ENCODE data around the gene KRT7.

Gene KRT7

GRCh38 chr12:52212701-52213563 is 20.1 kb upstream of the KRT7 start:
- DNase-seq = no peak
- no peak for TF ChIP-seq POLR2A (IDR thresholded peaks at IDR 0.05; ENCODE audit: low read length)
- TF ChIP-seq GATA1 (IDR thresholded peaks at IDR 0.05; ENCODE audit: low read depth, low read length) = no peak

GRCh38 chr12:52213564-52214420 is 19.3 kb upstream of the KRT7 start:
- peak; percentile 36 to 53 for DNase-seq

GRCh38 chr12:52214421-52214802 is 18.6 kb upstream of the KRT7 start:
- TF ChIP-seq GATA1 (IDR thresholded peaks at IDR 0.05; ENCODE audit: low read depth, low read length) = no peak
- TF ChIP-seq POLR2A (IDR thresholded peaks at IDR 0.05; ENCODE audit: low read length) = no peak
- no peak for DNase-seq

More at GRCh38 chr12:52213564-52214420, 19.3 kb upstream of the KRT7 start:
- TF ChIP-seq GATA1 (IDR thresholded peaks at IDR 0.05; ENCODE audit: low read depth, low read length) (no peak), POLR2A (IDR thresholded peaks at IDR 0.05; ENCODE audit: low read length) (no peak)

- no peak for DNase-seq
- TF ChIP-seq GATA1 (IDR thresholded peaks at IDR 0.05; ENCODE audit: low read depth, low read length) (no peak), POLR2A (IDR thresholded peaks at IDR 0.05; ENCODE audit: low read length) (no peak)
These were observed 17.4 kb upstream of the KRT7 start for GRCh38 chr12:52215587-52216031.

- TF ChIP-seq POLR2A (IDR thresholded peaks at IDR 0.05; ENCODE audit: low read length) (no peak), GATA1 (IDR thresholded peaks at IDR 0.05; ENCODE audit: low read depth, low read length) (no peak)
- DNase-seq = no peak
These were observed 16.9 kb upstream of the KRT7 start for GRCh38 chr12:52216100-52216499.

- no peak for TF ChIP-seq GATA1 (IDR thresholded peaks at IDR 0.05; ENCODE audit: low read depth, low read length)
- TF ChIP-seq POLR2A (IDR thresholded peaks at IDR 0.05; ENCODE audit: low read length) = no peak
- DNase-seq = no peak
These were observed 16.2 kb upstream of the KRT7 start for GRCh38 chr12:52216807-52217206.

- no peak for TF ChIP-seq GATA1 (IDR thresholded peaks at IDR 0.05; ENCODE audit: low read depth, low read length)
- TF ChIP-seq POLR2A (IDR thresholded peaks at IDR 0.05; ENCODE audit: low read length) = no peak
These were observed 15.8 kb upstream of the KRT7 start for GRCh38 chr12:52217223-52217622.

GRCh38 chr12:52218001-52218400 is 15.0 kb upstream of the KRT7 start:
- DNase-seq = no peak
- TF ChIP-seq POLR2A (IDR thresholded peaks at IDR 0.05; ENCODE audit: low read length) (no peak), GATA1 (IDR thresholded peaks at IDR 0.05; ENCODE audit: low read depth, low read length) (no peak)

More at GRCh38 chr12:52217223-52217622, 15.8 kb upstream of the KRT7 start:
- DNase-seq = no peak

- DNase-seq = no peak
- TF ChIP-seq POLR2A (IDR thresholded peaks at IDR 0.05; ENCODE audit: low read length) = no peak
- no peak for TF ChIP-seq GATA1 (IDR thresholded peaks at IDR 0.05; ENCODE audit: low read depth, low read length)
These were observed 12.6 kb upstream of the KRT7 start for GRCh38 chr12:52220477-52220876.

GRCh38 chr12:52221070-52221781 is 11.8 kb upstream of the KRT7 start:
- TF ChIP-seq GATA1 (IDR thresholded peaks at IDR 0.05; ENCODE audit: low read depth, low read length) = no peak
- TF ChIP-seq POLR2A (IDR thresholded peaks at IDR 0.05; ENCODE audit: low read length) = no peak
- DNase-seq = no peak

GRCh38 chr12:52221912-52222457 is 11.1 kb upstream of the KRT7 start:
- no peak for TF ChIP-seq POLR2A (IDR thresholded peaks at IDR 0.05; ENCODE audit: low read length)
- TF ChIP-seq GATA1 (IDR thresholded peaks at IDR 0.05; ENCODE audit: low read depth, low read length) = no peak
- peak; percentile 32 to 52 for DNase-seq

- TF ChIP-seq POLR2A (IDR thresholded peaks at IDR 0.05; ENCODE audit: low read length) (no peak), GATA1 (IDR thresholded peaks at IDR 0.05; ENCODE audit: low read depth, low read length) (no peak)
- DNase-seq = no peak
These were observed 10.4 kb upstream of the KRT7 start for GRCh38 chr12:52222692-52223091.

GRCh38 chr12:52223406-52224039 is 9.5 kb upstream of the KRT7 start:
- no peak for DNase-seq
- TF ChIP-seq POLR2A (IDR thresholded peaks at IDR 0.05; ENCODE audit: low read length) (no peak), GATA1 (IDR thresholded peaks at IDR 0.05; ENCODE audit: low read depth, low read length) (no peak)
